ENCODE results near the gene BAIAP2L2.

GRCh38 chr22:38071421-38072321 is 38.8 kb downstream of the BAIAP2L2 start:
- TF ChIP-seq CTCF (IDR thresholded peaks at IDR 0.05): no peak
- no peak for TF ChIP-seq POLR2A (IDR thresholded peaks at IDR 0.05)

Measured in uterus (tissue), 2 donors.